Astrocyte of the cerebellum (primary cell): Measurements from ENCODE around the gene PLEKHG5.
"Not testable (repeated sequence)": the region's sequence is repeated elsewhere in the genome, so short reads cannot be mapped to it uniquely, and the experiment has no call there.

Experiments used
- DNase-seq: peaks from one replicate; pipeline ENCODE4 v3.0.0-alpha.2; 2011; ENCODE audit warnings: low read depth
- H3K4me3 ChIP-seq: 2 replicates; pipeline ENCODE4 v1.5.1; 2011; ENCODE audit warnings: mild to moderate bottlenecking, low read depth, low read length, moderate library complexity
- in situ Hi-C: cut with HindIII; loops from 2 replicates; pipeline ENCODE4 v1.10.0; 2017; ENCODE audit warnings: low sequenced_read_pairs
- TF ChIP-seq, protein P1 (sequence below): IDR thresholded peaks from 2 replicates; pipeline ENCODE4 v1.5.1; 2012; ENCODE audit warnings: low read length, low read depth, moderate library complexity, mild to moderate bottlenecking; ENCODE audit errors: missing control alignments

PLEKHG5 gene

GRCh38 chr1:6440198-6441126, 51.0 kb downstream of the PLEKHG5 start:
- H3K4me3 ChIP-seq, result no peak overlapping the region
- in situ Hi-C loops, result no loop called here
- TF ChIP-seq, protein P1, sequence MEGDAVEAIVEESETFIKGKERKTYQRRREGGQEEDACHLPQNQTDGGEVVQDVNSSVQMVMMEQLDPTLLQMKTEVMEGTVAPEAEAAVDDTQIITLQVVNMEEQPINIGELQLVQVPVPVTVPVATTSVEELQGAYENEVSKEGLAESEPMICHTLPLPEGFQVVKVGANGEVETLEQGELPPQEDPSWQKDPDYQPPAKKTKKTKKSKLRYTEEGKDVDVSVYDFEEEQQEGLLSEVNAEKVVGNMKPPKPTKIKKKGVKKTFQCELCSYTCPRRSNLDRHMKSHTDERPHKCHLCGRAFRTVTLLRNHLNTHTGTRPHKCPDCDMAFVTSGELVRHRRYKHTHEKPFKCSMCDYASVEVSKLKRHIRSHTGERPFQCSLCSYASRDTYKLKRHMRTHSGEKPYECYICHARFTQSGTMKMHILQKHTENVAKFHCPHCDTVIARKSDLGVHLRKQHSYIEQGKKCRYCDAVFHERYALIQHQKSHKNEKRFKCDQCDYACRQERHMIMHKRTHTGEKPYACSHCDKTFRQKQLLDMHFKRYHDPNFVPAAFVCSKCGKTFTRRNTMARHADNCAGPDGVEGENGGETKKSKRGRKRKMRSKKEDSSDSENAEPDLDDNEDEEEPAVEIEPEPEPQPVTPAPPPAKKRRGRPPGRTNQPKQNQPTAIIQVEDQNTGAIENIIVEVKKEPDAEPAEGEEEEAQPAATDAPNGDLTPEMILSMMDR, result peak; percentile 32
- DNase-seq, result no peak

- peak; percentile 20 for DNase-seq
- in situ Hi-C loops, result no loop called here
- TF ChIP-seq, protein P1, result peak; percentile 95
- H3K4me3 ChIP-seq, result no peak overlapping the region
These were observed 53.4 kb downstream of the PLEKHG5 start for GRCh38 chr1:6438047-6438525.

DNA sequence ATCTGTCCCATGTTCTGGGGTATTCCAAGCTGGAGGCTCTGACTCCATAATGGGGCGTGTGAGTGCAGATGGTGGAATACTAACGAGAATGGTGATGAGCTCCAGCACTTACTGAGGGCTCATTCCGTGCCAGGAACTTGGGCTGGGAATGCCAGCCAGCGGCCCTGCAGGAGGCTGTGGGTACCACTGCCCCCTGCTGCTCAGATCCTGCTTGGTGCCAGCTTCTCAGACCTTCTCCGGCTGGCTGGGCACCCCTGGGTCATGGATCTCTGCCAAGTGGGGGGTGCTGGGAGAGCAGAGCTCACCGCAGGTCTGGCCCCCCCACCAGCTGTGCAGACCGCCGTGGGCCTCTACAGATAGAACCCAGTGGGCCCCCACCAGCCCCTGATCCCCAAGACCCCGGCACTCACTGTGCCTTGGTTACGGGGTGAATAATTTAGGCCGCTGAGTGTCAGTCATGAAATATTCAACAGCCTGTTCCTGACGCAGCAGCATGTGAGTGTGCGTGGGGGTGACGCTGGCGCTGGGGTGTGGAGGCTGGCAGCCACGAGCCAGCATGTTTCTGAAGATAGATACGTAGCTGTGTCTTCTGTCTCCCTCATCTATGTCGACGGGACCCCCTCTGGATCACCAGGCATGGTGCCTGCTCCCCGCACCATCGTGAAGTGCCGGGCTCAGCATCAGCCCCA, 54.3 kb downstream of the PLEKHG5 start:
- in situ Hi-C loops, H3K4me3 ChIP-seq, DNase-seq: not testable (repeated sequence)

GRCh38 chr1:6436277-6436676, 55.2 kb downstream of the PLEKHG5 start:
- DNase-seq, H3K4me3 ChIP-seq, in situ Hi-C loops: not testable (repeated sequence)

DNA sequence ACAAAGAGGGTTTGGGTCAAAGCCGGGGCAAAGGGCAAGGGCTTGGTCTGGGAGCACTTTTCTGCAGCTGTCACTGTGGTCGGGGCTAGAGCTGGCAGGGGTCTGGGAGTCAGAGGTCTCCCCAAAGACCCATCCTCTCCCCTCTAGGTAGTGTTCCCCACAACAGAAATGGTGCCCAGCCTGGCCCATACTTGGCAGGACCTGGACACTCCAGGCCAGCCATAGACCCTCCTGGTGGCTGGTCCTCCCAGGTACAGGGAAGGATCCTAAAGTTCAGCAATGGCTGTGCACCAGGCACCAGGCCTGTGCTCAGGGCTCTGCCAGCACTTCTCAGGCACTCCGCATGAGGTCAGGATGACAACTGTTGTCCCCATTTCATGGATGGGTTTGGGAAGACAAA, 55.9 kb downstream of the PLEKHG5 start:
- no peak overlapping the region for H3K4me3 ChIP-seq
- in situ Hi-C loops, result no loop called here
- TF ChIP-seq, protein P1, result no peak
- no peak for DNase-seq

- TF ChIP-seq, protein P1, result no peak
- in situ Hi-C loops, result no loop called here
- H3K4me3 ChIP-seq, result no peak overlapping the region
- DNase-seq, result no peak
These were observed 56.3 kb downstream of the PLEKHG5 start for GRCh38 chr1:6435129-6435528.

DNA sequence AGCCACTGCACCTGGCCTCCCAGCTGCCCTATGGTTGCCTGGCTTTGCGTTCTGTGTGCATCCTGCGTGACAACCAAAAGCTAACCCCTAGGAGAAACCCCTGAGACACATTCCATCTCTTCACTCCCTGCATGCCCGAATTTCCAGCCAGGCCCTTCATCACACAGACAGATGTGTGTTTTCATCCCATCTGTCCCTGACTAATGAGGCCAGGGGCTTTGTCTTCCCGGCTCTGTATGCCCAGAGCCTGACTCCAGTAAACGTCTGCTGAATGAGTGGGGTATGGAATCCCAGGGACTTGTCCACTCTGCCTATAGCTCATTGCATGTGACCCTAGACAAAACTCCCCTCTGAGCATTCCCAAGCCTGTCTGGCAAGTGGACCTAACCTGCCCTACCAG, 57.3 kb downstream of the PLEKHG5 start:
- H3K4me3 ChIP-seq, result no peak overlapping the region
- in situ Hi-C loops, result no loop called here
- no peak for DNase-seq
- TF ChIP-seq, protein P1, result no peak

DNA sequence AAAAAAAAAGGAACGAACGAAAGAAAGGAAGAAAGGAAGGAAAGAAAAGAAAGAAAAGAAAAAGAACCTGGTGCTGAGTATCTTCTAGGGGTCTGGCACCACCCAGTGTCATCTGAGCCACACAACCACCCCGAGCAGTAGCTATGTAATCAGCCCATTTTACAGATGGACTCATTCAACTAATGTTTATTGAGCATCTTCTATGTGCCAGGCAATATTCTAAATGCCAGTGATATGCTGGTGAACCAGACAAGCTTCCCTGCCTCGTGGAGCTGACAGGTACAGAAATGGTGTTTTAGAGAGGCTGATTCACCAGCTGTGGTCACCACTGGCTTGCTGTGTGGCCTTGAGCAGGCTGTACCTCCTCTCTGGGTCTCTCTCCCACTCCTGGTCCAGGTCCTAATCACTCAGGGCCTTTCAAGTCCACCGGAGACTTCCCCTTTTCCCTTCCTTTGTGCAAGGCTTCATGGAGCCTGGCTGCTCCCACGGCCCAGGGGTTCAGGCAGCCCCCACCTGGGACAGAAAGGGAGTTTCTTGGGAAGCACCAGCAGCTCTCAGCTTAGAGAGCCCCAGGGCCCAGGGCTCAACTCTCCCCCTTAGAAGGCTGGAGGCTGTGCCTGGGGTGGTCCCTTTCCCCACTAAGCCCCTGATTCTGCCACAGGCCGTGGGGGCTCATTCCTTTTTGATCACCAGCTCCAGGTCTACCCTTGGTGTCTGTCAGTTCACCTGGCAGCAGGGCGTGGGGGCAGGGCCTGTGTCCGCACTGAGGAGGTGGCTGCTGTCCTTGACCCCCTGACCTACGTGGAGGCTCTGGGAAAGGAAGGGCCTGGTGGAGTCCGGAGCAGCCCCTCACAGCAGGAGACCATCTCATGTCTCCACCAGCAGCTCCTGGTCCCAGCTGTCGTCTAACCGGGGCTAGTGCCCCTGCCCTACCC, 59.6 kb downstream of the PLEKHG5 start:
- in situ Hi-C loops, H3K4me3 ChIP-seq, DNase-seq: not testable (repeated sequence)

GRCh38 chr1:6429660-6430411, 61.6 kb downstream of the PLEKHG5 start:
- H3K4me3 ChIP-seq, in situ Hi-C loops, DNase-seq: not testable (repeated sequence)

- in situ Hi-C loops, H3K4me3 ChIP-seq, DNase-seq: not testable (repeated sequence)
These were observed 63.0 kb downstream of the PLEKHG5 start for GRCh38 chr1:6428453-6428852.
